Central memory CD4-positive, alpha-beta T cell (primary cell): ENCODE measurements around the gene ADGRD1.
A peak's percentile ranks its signal among the peaks of the same experiment; 100 is the strongest.
"Not testable (repeated sequence)": the region's sequence is repeated elsewhere in the genome, so short reads cannot be mapped to it uniquely, and the experiment has no call there.

Experiments
- DNase-seq: peaks from one replicate; pipeline ENCODE4 v3.0.0; 2022

Gene ADGRD1

GRCh38 chr12:131128966-131129619 is 175.4 kb downstream of the ADGRD1 start:
- DNase-seq, result not testable (repeated sequence)

DNA sequence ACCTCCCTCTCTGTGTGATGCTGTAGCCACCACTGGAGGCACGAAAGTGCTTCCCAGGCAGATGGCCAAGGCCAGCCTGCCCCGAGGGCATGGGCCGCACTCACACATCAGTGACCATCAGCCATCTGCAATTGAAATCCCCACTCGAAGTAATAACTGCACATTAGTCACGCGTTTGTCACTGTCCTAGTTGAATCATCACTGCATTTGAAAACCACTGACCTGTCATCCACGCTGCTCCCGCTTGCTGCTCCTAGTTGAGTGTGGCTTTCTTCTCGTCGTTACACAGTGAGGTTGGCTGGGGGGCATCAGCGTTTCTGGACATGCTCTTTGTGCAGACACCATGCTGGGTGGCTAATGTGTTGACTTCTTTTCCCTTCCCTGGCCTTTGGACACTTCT is 176.1 kb downstream of the ADGRD1 start:
- no peak for DNase-seq

GRCh38 chr12:131130311-131130911 is 176.7 kb downstream of the ADGRD1 start:
- DNase-seq, result no peak

- DNase-seq, result no peak
These were observed 177.5 kb downstream of the ADGRD1 start for GRCh38 chr12:131131077-131131807.

GRCh38 chr12:131131808-131132117 is 178.1 kb downstream of the ADGRD1 start:
- no peak for DNase-seq

GRCh38 chr12:131132118-131132892 is 178.6 kb downstream of the ADGRD1 start:
- DNase-seq, result peak; percentile 47

DNA sequence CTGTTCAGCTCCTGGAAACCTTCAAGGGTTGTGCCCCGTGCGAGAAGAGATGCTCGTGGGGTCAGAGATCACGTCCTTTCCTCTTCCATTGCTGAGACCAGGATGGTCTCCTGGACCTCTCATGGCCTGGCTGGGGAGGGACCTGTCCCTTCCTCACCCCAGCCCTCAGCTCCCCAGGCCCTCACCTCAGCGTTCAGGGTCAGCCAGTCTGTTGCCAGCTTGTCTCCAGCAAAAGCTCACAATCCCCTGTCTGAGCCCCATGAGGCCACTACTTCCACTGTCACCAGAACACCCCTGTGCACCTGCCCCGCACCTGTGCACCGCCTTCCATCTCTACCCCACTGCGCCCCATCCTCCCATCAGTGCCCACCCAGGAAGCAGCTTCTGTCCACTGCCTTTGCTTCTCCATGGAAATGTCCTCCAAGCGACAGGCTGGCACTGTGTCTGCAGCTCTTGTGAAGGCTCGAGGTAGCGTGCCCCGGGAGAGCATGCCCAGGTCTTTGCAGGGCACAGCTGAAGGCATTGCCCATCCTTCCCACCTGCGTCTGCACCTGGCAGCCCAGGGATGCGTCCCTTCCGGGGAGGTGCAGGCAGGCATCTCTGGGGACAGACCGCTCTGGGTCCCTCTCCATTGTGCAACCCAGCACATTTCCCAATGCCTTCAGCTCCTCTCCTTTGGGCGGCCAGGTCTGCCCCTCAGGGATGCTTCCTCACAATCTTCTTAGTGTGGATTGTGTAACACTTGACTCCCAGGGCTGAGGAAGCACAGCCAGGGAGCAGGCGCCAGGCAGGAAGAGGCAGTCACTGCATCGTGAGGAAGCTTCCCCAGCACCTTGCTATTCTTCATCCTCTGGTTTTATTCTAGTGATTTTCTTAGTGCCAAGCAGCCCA is 179.6 kb downstream of the ADGRD1 start:
- DNase-seq, result no peak

GRCh38 chr12:131133994-131134393 is 180.3 kb downstream of the ADGRD1 start:
- DNase-seq, result no peak

DNA sequence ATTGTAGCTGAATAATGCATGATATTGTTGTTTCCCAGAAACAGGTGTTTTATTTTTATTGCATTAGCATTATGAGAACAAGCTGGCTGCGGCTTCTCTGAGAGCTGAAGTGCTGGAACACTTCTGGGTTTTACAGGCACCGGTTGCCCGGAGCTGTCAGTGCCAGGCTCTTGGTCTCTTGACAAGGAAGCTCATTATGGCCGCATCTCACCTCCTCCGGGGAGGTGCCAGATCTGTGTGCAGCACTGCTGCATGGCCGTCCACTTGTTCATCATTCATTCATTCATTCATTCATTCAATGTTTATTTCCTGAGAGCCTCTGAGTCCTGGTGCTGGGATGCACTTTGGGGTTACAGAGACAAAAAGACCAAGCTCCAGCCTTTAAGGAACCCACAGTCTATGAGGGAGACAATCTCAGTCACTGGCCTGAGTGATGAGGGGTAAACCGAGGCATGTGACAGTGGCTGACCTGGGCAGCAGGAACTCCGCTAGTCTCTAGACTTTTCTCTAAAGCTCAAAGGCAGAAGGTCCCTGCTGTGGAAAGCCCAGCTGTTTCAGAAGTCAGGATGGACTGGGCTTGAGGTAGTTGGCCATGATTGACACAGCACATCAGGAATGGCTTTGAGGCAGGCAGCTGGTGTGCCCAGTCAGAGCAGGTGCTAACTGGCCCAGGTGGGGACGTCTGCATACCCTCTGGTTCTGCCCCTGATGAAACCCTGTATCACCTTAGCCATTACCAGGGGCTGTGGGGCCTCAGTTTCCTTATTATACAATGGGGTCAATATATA is 181.0 kb downstream of the ADGRD1 start:
- DNase-seq, result no peak

GRCh38 chr12:131135311-131135785 is 181.6 kb downstream of the ADGRD1 start:
- DNase-seq, result no peak

- DNase-seq, result no peak
These were observed 182.3 kb downstream of the ADGRD1 start for GRCh38 chr12:131135786-131136538.

DNA sequence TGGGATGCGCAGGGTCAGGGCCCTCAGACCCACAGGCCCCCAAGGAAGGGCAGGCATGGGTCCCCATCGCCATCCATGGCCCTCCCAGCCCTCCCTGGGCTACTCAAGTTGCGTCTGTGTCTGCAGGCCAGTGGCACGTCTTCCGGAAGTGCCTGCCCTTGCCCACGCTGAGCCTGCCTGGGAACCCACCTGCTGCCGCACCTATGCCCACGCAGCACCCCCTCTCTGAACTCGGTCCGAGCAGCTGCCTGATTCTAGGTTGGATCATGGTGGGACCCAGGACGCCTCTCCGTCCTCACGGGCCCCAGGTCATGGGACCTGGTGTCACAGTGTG is 182.8 kb downstream of the ADGRD1 start:
- no peak for DNase-seq

- DNase-seq, result no peak
These were observed 183.5 kb downstream of the ADGRD1 start for GRCh38 chr12:131137009-131137835.

DNA sequence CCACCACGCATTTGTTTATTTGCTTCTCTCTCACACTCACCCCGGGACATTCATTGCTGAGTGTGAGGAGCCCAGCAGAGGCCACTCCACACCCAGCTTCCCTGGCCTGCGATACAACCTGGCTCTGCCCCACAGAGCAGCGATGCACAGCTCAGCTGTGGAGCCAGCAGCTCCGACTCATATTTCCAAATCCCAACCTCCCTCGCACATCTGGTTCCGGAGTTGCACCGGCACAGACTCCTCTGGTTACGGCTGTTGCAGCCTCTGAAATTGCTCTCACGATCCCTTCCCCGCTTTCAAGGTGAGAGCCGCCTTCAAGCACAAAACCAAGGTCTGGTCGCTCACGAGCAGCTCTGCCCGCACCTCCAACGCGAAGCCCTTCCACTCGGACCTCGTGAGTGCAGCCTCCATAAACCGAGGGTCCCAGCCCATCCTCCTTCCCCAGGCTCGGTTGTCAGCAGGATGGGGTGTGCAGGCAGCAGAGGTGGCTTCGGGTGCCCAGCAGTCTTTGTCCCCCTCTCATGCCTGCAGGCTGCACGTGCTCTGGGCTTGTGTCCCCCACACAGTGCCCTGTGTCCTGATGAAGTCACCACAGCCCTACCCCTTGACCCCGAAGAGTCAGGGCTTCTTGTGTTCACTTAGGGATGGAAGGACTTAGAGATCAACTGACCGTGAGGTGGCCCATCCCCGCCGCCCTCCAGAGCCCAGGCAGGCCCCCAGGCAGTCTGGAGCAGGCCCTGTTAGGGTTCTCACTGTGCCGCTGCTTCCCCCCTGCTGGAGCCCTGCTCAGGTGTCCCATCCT is 184.3 kb downstream of the ADGRD1 start:
- no peak for DNase-seq

GRCh38 chr12:131138638-131139362 is 185.1 kb downstream of the ADGRD1 start:
- no peak for DNase-seq

DNA sequence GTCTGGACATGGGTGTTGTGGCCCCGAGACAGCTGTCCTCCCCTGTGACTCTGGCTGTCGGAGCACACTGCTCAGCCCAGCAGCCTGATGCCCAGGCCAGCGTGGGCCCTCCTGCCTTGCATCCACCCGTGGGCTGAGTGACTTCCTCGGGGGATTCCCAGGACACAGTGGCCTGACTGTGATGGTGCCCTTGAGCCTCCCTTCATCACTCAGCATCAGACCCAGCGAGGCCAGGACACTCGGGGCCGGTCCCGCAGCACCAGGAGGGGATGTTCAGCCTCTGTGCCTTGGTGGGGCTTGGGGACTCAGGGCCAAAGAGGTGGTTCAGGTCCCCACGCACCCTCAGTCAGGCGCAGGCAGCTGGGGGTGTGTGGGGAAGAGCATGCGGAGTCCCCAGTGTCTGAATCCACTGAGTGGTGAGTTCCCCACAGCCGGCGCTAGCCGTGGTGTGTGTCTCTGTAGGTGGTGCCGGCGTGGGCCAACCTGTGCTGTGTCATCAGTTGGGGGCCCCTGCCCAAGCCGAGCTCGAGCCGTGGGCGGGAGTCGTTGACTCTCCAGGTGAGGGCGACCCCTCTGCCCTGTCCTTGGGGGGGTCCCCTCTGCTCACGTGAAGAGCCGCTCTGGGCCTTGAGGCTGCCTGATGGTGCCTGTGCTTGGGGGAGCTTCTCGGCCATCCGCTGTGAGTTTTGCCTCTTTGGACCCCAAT is 185.8 kb downstream of the ADGRD1 start:
- no peak for DNase-seq

DNA sequence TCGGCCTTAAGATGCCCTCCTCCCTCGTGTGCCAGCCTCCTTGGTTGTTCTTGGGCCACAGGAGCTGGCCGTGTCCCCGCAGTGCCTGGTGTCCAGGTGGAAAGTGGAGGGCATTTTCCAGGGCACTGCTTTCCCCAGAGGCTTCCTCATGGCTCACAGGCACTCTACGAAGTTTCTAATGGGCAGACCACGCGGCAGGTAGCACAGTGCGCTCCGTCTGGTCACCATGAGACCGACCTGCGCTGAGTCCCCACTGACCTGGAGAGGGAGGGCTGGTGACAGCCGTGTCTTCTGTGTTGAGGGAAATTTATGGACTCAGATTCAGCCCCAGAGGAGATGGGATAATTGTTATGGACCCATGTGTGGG is 186.3 kb downstream of the ADGRD1 start:
- no peak for DNase-seq

DNA sequence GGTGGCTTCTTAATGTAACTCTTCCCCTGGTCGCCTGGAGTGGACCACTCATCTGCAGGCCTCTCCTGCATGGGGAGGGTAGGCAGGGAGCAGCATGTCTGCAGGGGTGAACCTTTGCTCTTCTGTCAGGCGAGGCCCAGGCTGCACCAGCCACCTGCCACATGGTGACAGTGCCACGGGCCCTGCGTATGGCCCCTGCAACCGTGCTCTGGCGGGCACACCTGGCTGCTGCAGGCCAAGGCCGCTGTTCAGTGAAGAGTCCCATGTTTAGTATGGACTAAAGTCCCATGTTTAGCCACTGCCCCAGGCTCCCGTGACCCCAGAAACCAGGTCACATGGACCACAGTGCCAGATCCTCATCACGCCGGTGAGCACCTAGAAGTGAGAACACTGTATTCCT is 187.0 kb downstream of the ADGRD1 start:
- DNase-seq, result no peak
